NCI-H226 (cell line): ENCODE measurements around the gene TET2.

Experiments used
- DNase-seq: peaks from one replicate; pipeline ENCODE4 v3.0.0-alpha.2; 2015

The TET2 gene

DNA sequence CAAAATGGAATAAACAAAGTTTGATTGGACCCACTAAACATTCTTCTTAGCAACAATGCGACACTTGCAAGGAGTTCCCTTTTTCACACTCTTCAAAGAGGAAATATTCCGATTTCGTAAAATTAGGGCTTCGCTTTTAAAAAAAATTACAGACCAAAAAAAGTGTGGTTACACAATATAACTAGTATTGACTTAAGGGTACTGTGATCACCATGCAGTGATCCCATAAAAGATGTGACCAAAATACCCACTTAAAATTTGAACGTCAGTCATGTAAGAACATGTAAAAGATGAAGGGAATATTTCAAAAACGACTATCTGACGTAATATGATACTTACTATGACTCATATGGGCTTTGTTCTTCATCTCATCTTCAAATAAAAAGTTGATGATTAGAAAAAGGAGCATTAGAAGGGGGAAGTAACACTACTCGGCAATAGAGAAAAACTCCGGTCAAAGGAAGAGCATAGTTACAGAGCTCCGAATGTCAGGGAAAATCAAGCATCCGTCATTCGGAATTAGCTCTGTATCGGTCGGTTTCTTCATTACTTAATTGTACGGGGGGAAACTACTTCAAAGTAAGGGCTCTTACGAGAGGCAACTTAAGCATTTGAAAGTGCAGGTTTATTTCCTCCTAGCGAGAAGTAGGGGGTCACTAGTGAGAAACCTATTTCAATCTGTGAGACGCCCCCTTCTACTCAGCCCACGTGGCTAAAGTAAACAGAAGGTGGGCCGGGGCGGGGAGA lies 1.3 kb upstream of the TET2 start:
- no peak for DNase-seq

DNA sequence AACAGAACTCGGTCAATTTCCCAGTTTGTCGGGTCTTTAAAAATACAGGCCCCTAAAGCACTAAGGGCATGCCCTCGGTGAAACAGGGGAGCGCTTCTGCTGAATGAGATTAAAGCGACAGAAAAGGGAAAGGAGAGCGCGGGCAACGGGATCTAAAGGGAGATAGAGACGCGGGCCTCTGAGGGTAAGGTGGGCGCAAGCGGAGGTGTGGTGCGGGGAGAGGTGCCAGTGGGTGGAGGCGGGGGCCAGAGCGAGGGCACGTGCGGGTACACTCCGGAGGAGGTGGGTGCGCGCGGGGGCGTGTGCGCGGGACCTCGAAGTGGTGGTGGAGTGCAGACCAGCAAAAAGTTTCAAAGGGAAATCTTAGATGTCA lies 787 bp upstream of the TET2 start:
- no peak for DNase-seq

DNA sequence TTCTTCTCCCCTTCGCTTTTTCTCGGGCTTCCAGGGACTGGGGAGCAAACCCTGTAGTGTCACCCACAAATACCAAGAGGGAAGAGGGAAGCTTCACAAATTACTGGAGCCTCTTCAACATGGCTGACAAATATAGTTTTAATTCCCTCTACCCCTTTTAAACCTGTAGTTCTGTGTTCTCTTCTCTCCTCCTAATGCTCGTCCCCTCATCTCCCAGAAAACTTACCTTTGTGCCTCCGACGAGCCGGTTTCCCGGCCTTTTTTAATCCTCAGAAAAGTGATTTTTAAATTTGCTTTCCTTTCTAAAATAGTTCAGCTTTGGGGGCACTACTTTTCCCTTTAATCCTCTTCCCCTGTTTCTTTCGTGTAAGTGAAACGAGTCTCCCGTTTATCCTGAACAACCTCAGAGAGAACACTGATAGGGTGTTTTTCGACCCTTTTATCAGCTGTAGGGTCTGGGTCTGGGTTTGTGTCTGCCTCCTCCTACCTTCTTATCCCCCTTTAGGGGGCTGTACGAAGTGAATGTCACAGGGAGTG lies 408 bp downstream of the TET2 start:
- no peak for DNase-seq

DNA sequence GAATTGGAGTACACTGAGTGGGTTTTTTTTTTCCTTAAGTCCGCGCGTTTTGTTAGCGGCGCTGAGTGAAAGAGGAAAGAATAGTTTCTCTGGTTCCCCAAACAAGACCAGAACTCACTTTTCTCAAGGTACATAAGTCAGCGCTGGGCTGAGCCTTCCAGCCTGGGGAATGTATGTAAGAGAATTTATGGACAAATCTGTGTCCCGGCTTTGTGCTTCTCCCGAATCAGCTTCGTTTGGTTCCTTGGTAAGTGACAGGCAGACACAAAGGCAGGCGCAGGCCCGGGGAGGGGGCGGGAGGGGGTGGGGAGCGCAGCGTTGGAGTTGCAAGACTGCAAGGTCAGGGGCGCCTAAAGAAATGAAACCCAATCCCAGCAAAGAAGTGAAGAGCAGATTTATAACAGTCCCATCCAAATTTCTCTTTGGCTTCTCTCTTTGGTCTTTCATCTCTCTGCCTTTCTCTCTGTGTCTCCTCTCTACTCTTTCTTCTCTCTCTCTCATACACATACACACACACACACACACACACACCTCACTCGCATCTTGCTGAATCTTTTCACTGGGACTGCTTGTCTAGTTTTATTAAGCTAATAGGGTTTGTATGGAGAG lies 981 bp downstream of the TET2 start:
- no peak for DNase-seq

DNA sequence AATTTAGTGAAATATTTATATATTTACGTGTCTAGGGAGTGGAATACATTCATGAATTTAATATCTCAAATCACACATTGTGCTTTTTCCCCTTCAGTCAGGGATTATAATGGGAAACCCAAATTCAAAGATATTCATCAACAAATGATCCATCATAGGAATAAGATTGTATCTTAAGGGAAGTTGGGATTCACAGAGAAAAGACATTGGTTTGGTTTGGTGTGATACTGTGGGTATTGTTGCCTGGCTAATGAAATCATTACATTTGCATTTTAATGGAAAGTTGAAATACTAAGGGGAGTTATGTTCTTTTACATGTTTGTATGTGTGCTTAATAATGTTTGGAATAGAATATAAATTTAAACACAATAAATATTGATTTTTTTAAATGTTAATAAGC lies 1.7 kb downstream of the TET2 start:
- DNase-seq = no peak

DNA sequence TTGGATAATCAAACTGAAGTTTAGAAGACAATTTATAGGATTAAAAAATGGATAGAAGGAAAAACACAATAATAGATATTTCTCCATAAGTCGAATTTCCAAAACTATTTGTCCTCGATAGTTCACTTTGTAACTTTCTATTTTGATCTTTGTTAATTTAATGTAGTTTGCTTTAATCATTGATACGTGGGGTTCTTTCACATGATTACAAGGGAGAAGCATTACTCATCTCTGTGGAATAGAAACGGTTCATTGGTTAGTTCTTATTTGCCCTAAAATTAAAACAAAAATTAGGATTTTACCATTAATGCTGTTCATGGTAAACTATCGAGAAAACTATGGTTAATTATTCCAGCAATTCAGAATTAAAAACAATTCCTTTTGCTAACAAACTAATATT lies 2.1 kb downstream of the TET2 start:
- no peak for DNase-seq

DNA sequence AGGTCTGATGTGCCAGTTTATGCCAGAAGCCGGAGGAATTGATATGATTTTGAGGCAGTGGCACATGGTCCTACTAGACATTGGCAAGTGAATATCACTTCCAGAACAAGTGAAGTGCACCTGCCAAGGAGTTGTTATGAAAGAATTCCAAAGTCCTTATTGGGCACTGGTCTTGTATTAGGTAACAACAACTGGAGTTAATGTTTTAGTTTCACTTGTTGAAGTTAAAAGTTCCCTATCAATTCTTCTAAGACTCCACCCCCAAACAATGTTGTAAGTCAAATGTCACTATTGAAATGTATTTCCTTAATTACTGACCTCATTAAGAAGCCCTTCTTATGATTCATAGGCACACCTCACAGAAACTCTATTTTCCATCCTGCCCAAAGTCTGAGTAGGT lies 3.1 kb downstream of the TET2 start:
- no peak for DNase-seq

DNA sequence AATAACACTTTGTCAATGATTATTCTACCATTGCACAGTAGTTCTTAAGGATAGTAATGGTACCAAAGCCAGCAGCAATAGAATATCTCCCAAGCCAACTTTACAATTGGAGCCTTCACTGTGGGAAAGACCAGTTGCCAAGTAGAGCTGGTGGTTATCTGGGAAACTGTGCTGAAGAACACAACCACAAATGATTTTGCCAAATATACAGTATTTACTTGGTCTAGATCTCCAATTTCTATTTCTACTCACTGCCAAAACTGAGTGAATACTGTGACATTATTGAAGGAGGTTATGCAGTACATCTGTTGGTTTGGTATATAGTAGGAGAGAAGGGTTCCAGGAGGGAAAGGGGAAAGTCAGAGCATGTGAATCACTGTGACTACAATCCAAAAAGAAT lies 3.8 kb downstream of the TET2 start:
- DNase-seq = no peak

DNA sequence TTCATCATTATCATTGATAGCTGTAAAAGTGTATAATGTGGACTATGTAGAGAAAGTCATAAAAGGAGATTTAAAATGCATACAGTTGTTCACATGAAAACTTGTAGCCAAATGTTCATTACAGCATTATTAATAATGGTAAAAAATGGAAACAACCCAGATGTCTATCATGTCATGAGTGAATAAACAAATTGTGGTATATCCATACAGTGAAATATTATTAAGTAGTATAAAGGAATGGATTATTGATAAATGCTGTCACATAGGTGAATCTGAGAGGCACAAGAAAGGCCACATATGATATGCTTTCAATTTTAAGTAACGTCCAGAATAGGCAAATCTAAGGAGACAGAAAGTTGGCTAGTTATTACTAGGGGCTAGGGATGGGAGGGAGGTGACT lies 7.1 kb downstream of the TET2 start:
- DNase-seq = no peak

DNA sequence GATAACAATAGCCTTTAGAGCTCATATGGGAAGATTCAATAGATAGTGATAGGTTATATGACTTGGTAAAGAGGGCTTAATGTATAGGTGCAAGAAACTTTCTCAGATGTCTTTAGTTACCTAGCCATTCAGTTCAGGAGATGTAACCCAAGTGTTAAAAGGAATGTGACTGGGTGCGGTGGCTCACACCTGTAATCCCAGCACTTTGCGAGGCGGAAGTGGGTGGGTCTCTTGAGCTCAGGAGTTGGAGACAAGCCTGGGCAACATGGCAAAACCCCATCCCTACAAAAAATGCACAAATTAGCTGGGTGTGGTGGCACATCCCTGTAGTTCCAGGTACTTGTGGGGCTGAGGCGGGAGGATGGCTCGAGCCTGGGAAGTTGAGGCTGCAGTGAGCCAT lies 7.9 kb downstream of the TET2 start:
- no peak for DNase-seq

DNA sequence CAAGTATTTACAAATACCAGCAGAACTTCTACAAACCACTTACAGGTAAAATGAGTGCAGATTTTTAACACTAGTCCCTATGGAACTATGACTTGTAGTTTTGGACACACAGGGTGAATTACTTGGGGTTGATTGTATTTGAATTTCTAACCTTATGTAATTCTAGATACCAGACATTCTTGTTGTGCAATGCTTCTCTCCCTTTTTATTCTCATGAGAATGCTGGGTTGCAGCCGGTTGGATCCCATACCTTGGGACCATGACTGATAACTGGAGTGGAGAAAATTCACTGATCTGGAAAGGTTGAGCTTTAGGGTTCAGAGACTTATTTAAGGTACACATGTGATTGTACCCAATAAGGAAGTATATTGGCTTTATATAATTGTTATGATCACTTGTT lies 8.8 kb downstream of the TET2 start:
- DNase-seq = peak; percentile 51

DNA sequence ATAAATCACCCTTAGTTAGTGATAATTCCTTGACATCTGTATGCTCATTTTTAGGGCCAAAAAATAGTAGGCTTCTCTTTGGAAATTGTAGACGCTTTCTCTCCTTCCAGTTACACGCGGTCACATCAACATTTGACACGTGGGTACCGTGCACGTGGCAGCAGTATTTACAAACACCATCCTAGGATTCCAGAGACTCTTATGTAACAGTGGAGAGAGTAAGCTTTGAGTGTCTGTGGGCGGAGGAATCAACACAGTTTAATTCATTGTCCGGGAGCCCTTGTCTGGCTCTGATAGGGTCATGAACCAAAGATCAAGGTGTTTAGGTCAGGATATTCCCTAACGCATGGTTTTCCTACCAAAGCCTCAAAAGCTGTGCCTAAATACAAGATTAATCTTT lies 12.2 kb downstream of the TET2 start:
- DNase-seq = no peak

DNA sequence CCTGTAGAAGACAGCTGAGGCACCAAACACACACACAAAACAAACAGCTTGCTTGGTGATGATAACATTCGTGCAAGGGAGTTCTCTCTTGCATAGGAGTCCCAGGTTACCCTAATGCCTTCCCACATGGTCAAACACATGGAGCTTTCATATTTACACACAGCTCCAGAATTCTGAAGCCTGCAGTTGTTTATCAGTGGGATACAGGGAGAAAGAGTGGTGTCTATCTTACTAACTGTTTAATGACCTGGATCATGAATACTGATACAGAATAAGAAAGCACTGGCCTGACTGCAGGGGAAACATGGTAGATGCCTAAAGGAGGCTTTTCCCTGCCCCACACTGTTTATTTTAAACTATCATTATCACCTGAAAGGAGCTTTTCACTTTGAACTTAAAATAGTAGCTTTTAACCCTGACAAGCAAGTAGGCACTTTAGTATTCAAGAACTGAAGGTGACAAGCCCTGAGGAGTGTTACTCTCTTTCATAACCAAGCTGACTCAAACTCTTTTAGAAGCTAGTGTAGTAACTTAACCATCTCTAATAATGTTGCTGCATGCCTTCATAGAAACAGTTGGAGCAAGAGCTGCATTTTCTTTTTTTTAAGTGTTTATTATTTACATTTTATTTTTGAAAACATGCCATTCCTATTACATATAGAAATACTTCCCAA lies 15.6 kb downstream of the TET2 start:
- no peak for DNase-seq

DNA sequence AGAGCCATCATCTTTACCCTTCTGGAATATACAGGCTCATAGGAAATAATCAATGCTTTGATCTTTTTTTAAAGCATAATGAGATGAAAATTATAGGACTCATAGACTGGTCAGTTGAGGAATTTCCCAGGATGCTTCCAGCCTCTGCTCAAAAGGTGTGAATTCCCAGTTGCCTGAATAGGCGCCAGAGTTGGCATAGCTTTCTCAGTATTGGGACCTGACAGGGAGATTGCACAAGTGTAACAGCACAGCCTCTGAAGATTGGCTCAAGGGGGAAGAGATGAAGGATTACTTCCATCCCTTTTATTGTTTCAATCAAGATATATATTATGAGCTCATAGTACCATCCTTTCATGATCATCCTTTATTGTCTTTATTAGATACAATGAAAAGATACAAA lies 17.9 kb downstream of the TET2 start:
- no peak for DNase-seq

DNA sequence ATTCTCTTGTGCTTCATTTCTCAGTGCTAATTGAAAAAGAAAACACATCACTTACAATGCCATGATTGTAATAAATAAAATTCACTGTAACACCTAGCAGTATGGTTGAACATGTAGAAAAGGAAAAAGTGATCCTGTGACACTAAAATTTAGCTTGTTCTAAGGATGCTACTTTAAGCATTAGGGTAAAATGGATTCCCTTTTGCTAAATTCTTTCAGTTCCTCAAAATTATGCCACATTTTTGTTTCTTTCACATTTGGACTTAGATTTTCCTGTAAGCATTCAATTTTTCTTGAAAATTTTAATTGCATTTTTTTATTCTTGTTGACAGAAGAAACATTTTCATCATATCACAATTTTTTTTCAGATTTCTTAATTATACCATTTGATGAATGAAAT lies 19.4 kb downstream of the TET2 start:
- DNase-seq = no peak

DNA sequence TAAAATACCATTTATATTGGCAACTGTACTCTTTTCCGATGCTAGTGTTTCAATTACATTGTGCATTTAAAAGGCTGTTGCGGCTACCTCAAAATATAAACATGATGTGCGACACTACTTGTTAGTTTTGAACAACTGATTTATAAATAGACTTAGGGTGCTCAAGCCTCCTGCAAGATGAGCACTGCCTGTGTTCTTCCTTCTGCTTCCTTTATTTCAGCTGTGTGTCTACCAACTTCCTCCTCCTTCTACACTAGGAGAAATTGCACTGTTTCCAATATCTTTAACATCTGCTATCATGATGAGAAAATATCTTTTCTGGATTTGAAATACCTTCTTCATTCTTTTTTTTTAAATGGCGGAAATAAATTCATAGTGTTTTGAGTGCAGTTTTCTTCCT lies 24.0 kb downstream of the TET2 start:
- DNase-seq = no peak

DNA sequence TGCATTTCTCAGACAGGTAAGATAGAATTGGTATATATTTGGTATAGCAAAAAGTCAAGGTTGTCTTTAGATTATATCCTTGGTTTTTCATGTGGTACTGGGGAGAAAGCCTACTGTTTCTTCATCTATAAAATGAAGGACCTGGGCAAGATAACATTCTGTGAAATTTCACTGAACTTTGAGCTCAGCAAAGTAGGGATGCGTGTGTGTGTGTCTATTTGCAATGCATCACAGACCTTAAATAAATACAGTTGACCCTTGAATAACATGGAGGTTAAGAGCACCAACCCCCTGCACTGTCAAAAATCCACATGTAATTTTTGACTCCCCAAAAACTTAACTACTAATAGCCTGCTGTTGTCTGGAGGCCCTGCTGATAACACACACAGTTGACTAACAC lies 25.2 kb downstream of the TET2 start:
- no peak for DNase-seq

DNA sequence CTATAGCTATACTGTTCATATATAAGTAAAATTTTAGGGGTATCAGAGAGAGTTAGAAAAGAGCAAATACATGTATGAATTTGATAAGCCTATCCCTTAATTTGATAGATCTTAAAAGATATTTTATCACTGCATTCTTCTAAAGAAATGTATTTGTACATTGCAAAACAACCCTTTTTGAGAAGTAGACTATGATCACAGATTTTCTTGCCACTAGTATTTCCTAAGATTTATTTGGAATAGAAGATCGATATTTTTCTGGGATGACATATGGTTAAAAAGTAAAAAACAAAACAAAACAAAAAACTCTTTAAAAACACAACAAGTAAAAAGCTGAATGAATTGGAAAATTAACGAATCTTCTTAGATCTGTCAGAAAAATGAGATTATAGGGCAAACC lies 27.4 kb downstream of the TET2 start:
- no peak for DNase-seq

DNA sequence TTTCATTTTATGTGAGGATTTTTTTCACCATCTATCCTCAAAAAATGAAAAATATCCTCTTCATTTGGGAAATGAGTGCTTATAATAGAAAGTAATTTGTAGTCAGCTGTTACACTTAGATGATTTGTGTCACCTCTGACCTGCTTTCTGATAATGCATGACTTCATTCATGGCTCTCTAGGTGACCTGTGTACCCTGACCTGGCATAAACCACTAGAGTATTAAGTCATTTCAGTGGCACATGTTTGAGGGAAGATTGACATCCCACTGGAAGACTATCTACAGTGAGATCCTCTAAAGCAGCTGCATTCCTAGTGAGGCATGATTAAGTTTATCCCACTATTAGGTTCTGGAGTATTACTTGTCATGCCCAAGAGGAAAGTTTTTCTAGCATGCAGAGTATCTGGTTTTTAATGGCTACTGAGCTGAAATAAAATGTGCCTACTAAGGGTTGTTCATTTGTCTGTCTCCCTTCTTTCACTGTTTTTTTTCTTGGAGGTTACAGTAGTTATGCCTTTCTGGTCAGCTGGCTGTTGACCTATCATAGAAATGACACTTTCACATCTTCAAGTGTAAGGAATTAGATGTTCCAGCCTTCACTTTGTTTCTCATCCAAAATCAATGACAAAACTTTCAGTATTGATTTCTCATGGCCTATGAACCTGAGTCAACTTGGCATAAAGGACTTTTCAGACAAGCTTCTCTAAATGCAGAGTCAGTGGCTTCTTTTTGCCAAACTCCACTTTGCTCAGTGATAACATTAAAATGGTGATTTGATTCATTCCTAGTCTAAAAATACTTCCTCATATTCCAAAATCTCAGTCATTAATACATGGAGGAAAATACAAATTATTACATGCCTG lies 33.1 kb downstream of the TET2 start:
- peak; percentile 61 for DNase-seq

DNA sequence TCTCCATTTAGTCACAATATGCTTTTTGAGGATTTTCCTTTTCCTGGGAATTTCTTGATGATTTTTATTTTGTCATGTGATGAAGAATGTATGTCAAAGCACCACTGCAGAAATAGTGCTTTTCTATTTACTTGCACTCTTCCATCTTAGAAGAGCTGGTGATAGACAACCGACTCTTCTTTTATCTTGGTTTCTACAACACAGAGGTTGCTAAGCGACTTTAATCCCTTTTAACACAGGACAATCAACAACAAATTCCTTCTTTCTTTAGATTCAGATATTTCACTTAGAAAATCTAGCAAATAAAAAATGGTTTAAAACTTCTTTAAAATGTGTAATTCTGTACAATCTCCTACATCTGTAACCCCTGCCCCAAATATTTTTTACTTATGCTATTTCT lies 34.6 kb downstream of the TET2 start:
- no peak for DNase-seq

DNA sequence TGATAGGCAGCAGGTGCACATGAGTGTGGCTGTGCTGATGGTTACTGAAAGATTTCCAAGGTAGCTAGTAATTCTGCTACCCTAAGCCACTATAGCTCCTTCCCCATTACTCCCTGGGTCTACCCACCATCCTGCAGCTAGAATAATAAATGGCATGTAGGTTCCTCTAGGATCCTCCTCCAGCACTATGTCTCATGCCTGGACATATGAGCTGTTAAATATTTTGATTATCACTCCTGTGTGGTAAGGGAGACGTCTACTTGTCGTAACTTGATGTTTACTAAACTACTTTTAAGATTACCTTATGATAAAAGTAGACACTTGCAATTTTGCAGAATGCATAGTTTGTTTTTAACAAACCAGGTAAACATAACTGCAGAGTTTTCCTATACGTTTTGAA lies 35.5 kb downstream of the TET2 start:
- peak; percentile 53 for DNase-seq

DNA sequence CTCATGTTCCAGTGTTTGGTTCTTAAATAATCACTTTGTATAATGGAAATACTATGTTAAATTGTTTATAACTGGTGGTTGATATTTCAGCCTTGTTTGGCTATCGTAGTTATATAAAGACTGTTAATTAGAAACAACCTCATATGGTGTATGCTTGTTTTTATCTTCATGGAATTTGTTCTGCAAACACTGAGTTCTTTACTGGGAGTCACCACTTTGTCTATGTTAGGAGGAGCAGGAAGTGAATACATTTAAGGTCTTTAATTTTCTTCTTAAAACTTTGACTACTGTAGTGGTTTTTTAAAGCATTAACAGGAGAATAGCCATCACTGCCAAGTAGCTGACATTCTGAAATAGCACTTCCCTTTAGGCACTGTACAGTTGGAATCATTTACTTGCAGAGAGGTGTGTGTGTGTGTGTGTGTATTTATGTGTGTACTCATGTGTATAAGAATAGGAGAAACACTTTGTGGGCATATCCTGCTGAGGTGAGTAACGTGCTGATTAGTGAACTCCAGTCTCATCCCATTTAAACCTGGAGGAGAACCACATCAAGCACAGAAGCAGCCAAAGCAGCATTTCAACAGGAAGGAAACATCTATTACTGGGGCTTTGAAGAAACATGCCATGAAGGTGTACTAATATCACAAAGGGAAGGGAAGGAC lies 37.8 kb downstream of the TET2 start:
- DNase-seq = peak; percentile 41

DNA sequence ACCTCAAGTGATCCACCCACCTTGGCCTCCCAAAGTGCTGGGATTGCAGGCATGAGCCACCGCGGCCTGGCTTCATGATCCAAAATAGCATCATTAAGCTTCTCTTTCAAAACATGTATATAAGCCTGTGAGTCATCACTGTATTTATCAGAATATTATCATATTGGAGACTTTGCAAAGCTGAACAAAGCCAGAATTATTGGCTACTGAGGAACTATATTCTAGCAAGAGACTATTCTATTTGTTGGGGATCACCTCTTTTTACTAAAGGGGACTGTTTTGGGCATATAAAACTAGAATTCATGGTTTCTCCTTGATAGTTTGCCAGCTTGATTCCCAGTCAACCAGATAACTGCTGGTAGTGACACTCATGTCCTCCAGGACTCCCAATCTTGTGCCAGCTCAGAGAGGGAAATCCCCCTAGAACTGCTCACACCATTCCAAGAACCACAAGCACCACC lies 40.1 kb downstream of the TET2 start:
- peak; percentile 64 for DNase-seq
